Activated CD8-positive, alpha-beta memory T cell treated with anti-CD3 and anti-CD28 coated beads for 1 hour (primary cell): ENCODE data around the gene RAB11FIP5.
"Not testable (repeated sequence)": the region's sequence is repeated elsewhere in the genome, so short reads cannot be mapped to it uniquely, and the experiment has no call there.

Experiments
- DNase-seq, 2 donors: peaks; one replicate each; pipeline ENCODE4 v3.0.0-alpha.2; 2020; ENCODE audit warnings: low read depth in 1 of 2; ENCODE audit errors: extremely low read depth in 1 of 2

Gene RAB11FIP5

DNA sequence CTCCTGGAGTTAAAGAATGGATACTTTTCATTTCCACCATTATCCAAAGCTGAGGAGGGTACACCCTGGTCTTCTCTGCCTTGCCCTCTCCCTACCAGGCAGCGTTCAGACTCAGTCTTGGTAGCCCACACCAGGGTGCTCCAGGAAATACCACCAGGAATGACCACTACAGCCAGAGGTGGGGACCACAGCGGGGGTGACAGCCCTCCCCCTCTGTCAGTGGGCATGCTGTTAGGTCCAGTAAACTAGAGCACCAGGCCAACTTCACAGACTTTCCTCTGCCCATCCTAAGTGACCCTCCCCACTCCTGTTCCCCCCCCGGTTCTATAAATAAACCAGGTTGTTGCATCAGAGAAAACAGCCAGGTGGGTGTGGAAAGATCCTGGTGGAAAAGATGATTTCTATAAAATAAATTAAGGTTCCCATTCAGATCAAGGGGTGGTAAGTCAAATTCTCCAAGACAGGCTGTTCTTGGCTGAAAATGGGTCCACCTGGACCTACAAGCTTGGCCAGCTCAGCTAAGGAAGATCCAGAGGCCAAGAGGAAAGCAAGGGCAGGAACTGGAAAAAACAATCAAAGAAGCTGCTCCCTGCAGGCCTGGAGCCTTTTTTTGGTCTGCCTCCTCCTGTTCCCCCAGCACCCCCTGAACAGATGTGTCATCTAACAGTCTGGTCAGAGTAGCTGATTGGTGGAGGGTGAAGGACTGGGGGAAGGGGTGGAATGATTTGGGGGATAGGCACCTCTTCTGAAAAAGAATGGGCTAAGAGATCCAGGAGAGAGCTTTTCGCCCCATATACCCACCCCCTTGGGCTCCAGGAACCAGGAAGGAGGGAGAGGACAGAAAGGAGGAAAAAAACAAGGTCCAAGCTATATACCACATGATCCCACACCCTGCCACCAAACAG, 2.3 kb downstream of the RAB11FIP5 start:
- DNase-seq = no peak

DNA sequence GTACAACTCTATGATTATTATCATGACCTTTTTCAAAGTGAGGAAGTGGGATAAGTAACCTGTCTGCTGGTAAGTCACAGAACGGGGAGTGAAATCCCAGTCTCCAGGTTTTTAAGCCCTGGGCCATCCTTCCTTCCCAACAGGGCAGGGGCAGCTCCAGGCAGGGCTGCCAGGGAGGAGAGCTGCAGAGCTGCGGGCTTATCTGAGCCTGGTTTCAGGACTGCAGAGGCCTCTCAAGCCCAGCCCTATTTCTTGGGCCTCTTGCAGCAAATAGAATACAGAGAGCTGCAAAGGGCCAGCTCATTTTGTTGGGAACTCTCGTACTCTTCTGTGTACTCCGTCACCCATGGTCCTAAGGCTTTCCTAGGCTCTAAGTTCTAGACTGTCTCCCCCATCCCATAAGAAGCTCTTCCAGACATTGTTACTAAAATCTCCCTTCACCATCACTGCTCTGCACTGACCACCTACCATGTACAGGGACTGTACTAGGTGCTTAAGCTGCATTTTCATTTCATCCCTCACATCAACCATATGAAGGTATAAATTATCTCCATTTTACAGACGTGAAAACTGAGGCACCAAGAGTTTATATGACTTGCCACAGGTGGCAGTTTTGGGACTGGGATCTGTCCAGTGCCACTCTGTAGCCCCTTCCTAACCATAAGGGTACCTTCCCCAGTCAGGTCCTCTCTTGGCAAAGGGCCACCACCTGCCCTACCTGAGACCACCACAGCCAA, 3.1 kb downstream of the RAB11FIP5 start:
- DNase-seq = no peak

DNA sequence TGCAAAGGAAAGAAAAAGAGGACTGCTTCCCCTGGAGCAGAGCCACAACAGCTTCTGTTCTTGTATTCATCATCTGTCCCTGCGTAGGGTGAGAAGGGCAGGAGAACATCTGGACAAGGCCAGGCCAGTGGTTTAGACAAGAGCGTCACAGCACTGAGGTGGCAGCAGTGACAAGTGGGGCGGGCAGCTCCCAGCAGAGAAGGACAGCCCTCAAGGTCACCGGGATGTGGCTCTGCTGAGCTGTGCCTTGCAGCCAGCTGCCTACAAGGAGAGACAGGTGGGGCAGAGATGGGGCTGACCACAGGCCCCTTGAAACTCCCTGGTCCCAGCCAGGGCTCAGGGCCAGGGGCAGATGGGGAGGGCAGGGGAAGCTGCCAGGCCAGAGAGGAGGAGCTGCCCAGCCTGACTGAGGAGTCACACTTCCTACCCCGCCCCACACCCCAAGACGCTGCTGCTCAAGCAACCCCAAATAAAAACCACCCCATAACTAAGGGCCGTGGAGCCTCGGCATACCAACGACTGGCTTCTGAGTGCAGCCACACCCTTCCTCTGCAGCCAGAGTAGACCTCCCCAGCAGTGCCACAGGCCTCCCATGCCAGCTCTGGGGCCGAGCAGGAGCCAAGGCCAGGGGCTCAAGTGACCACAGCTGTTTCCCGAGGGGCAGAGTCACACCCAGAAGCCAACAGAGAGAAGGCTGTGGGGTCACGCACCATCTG, 5.4 kb downstream of the RAB11FIP5 start:
- DNase-seq = no peak

DNA sequence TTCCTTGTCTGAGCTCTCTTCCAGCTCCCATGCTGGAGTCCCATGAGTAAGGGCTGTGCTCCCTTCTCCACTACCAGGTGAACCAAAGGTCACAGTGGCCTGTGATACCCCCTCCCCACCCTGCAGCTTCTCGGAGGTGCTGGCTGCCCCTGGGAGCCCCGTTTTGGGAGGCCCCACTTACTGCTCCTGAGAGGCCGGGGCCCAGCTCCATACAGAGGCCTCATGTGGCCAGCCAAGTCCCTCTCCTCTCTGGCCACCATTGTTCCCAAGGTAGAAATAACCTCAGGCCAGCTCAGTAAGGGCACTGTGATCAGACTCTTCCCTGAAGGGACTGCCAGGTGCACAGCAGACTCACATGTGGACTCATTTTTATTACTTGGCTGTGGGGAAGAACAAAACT, 6.0 kb downstream of the RAB11FIP5 start:
- no peak for DNase-seq

DNA sequence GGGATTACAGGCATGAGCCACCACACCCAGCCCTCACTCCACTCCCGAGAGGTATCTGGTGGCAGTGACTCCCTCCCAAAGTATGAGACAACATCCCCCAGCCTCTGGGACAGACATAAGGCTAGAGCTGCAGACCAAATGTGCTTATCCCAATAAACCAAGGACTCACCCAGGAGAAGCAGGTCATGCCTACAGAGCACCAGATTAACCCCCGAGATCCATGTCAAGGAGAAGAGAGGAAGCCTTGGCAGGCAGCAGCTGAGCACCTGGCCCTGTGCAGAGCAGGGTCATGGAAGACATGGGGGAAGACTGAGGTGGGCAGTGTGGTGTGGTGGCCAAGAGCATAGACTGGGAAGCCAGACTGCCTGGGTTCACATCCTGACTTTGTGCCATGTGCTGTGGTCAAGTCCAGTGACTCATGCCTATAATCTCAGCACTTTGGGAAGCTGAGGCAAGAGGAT, 7.2 kb downstream of the RAB11FIP5 start:
- no peak for DNase-seq

DNA sequence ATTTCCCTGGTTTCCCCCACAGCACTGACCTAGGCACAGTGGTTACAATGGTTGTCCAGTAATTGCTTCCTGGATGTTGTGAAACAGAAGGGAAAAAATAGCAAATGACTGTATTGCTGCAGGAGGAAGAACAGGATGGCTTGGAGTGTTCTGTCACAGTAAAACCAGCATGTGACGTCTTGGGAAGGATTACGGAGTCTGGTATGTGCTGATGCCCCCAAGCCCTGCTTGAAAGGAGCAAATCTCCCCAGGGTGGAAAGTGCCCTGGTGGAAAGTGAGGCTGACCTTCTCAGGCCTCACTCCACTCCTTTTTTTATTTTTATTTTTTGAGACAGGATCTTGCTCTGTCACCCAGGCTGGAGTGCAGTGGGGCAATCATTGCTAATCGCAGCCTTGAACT, 7.8 kb downstream of the RAB11FIP5 start:
- DNase-seq = no peak

DNA sequence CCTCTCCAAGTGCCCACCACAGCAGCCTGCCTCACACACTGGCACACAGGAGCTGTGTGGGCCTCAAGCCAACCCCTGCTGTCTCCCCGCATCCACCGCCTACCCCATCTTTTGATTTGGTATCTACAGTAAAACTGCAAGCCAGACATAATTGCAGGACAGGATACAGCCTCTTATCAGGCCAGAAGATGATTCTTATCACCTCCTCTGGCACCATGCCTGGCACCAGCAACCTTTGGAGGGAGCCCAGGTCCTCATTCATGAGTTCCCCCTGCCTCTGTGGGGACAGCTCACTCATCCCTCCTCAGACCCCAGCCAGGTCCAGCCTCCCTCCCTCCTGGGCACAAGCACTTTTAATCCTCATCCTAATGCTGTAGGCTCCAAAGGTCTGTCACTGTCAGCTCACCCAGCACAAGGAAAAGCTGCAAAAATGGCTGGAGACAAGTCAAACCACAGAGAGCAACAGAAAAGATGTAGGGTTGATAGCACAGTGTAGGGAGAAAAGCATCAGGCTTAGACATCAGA, 9.7 kb downstream of the RAB11FIP5 start:
- DNase-seq = no peak

DNA sequence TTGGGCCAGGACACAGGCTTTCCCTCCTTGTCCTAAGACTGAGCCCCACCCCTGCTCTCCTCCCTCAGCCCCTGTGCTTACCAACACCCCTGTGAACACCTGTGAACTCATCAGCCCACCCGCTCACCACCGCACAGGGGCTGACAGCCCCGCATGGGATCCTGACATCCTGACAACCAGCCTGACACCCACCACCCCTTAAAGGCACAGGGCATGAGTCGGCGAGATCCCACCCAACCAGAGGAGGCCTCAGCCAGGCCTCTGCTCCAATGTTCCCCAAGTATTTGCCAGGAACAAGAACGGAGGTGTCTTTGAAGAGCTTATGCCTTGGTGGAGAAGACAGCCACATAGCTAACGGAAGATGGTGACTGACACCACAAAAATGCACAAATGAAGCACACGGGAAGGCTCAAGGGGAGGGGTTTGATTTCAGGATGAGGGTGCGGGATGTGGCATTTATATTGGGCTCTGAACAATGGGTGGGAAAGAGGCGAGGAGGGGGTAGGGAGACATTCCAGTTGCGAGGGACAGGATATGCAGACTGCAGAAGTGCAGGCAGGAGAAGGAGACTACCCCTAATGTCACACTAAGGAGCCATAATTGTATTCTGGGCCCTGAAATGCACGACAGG, 11.0 kb downstream of the RAB11FIP5 start:
- DNase-seq = no peak

DNA sequence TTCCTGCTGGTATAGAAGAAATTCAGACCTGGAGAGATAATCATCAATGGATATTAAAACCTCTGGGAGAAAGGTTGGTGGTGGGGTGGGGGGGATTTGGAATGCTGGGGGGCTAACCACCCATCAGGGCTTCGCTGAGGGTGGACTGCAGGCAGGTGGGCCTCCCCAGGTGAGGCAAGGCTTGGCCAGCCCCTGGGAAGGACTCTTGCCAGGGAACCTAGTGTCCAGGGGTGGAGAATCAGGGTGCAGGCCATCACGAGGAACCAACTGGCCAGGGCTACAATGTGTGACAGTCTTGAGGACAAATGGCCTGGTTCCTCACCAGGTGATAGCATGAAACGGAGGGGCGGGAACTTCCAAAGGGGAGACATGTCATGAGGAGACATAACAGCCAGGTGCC, 11.8 kb downstream of the RAB11FIP5 start:
- no peak for DNase-seq

DNA sequence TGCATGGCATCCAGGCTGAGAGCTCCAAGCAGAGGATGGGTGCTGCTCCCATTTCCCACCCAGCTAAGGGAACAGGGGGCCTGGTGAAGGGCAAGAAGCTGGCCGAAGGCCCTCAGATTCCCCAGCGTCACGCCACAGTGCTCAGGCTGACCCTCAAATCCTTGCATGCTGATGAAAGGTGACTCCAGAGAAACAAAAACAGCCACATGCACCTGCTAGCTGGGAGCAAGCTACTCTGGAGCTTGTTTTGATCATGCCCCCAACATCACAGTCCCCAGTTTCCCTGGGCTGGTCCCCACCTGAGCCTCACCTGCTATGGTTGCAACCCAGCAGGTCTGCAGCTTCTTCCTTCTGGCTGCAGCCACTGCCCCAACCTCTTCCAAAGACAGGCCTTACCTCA, 13.3 kb downstream of the RAB11FIP5 start:
- DNase-seq = no peak

DNA sequence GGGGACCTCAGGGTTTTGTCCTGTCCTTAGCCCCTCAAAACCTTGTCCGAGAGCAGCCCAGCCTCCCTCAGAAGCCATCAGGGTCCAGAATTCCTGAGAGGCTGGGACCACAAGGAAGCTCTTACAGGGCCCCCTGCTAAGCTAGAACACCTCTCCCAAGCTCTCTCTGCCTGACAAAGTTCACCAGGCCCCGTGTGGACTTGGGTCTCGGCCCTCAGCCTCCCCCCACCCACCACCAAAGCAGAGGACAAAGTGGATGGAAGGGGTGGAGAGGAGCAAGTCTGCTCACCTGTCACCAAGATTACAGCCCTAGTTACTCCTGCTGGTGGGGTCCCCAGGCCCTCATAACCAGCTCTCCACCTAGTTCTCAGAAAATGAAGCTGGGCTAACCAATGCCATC, 16.8 kb downstream of the RAB11FIP5 start:
- DNase-seq = no peak

DNA sequence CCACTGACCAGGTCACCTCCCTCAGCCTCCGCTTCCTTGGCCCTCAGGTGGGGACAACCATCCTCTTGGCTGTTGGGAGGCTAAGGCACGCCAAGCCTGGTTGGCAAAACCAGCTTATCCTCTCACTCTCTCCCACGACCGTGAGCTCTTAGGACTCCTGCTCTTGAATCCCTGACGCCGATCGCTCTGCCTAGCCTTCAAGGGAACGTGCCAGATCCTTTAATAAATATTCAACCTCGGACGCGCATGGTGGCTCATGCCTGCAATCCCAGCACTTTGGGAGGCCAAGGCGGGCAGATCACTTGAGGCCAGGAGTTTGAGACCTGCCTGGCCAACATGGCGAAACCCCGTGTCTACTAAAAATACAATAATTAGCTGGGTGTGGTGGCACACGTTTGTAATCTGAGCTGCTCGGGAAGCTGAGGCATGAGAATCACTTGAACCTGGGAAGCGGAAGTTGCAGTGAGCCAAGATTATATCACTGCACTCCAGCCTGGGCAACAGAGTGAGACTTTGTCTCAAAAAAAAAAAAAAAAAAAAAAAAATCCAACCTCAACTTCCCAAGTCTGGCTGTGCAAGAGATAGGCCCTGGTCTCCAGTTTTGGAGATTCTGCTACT, 19.0 kb downstream of the RAB11FIP5 start:
- not testable (repeated sequence) for DNase-seq

DNA sequence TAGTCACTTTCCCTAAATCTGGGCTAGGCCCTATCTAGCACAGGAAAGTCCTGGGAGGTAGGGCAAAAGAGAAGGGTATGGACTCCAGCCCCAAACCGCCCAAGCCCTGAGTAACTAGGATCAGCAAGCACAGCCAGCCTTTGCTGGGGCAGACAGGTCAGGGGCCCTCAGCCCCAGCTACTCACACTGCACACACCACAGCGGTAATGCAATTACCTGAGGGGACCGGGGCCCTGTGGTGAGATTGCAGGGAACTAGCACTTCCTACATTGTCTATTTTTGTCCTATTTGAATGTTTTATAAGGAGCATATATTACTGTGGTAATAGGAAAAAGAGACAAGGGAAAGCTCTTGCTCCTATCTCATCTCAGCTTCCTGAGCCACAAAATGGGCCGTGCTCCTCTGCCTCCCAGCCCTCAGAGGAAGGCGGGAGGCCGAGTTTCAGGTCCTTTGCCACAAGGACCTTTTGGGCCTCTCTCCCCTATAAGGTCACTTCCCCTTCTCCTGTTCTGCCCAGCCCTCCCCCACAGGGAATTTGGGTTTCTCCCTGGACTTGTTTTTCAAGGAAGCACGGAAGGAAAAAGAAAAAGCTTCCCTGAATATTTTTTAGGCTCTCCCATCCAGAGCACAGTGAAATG, 20.5 kb downstream of the RAB11FIP5 start:
- no peak for DNase-seq

DNA sequence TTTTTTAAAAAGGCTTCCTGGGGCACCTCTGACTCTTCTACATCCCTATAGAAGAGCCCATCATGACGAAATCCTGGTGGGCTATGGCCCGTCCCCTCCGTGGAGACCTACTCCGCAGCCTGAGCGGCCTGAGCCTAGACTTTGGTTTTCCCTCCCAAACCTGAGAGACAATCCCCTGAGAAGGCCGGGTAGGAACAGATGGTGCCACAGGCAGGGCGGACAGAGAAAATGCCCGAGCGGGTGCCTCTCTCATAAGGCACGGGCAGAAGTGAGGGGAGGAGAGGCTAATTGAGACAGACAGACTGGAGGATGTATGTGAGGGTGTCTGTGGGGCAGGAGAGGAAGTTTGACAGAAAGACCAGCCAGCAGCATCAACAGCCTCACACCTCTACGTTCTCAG, 21.1 kb downstream of the RAB11FIP5 start:
- DNase-seq = no peak

DNA sequence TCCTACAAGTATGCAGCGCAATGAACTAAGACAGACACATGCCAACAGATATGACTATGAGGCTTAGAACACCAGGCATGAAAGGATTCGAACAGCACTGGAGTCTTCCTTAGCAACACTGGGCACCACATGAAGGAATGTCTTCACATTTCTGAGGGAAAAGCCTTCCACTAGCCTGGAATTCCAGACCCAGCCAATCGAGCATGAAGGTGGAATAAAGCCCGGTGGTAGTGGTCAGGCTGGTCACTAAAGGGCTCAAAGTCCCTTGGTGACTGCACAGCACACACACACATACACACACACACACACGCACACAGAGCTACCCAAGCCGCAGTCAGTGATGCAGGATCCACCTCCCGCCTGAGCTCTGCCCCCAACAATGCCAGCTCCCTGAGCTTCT, 21.6 kb downstream of the RAB11FIP5 start:
- DNase-seq = no peak

DNA sequence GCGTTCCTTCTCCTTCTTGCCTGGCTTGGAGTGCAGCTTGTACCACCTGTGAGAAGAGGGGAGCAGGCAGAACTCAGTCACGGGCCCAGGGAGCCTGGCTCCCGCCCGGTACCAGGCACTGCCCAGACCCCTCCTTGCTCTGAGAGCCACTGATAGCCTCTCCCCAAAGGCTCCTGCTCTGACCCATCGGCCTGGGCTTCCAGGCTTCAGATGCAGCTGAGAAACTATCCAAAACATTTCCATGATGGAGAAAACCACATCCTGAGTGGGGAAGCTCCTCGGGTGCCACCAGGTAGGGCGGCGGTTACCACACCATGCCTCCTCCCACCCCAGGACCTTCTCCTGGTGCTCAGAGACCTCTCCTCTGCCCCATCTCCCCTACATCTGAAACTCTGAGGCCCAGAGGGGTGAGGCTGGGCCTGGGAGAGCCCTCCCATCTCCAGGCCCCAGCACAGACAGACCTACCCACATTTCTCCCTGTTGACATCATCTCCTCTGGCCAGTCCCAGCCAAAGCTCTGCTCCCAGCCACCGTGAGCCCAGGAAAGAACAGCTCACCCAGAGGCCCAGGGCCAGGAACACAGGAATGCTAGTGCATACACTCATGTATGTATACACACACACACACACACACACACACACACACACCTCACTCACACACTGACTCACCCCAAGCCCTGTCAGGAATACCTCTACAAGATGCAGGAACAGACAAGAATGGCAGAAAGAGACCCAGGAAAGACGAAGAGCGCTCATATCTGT, 23.3 kb downstream of the RAB11FIP5 start:
- DNase-seq = no peak

DNA sequence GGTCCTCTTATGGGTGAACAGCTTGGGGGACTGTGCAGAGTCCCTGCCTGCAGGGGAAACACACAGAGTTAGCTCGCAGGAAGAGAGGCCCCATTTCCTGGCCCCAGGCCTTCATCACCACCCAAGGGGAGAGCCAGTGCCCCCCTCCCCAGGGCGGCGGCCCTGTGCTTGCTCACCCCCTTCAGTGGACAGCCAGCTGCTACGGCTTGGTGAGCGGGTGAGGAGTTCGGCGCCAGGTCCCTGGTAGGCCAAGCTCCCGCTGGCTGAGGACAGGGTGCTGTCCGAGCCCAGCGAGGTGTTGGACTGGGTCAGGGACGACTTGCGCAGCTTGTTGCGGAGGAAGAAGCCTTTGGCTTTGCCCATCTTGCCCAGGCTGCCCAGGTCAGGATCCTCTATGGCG, 24.0 kb downstream of the RAB11FIP5 start:
- DNase-seq = no peak

DNA sequence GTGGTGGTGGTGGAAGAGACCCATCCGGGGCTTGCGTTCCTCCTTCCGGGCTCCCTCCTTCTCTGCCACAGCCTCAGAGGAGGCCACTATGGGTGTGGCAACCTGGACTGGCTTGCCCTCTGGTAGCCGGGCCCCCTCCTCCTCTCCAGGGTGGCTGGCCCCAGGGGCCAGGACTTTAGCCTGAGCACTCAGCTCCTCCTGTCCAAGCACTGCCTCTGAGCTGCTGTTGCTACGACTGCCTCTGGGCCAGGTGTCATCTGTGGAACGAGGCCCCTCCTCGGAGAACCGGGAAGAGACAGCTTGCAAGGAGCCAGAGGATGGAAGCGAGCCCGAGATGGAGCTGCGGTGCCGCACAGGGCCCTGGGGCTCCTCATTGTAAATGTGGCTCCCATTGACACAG, 24.5 kb downstream of the RAB11FIP5 start:
- DNase-seq = no peak

DNA sequence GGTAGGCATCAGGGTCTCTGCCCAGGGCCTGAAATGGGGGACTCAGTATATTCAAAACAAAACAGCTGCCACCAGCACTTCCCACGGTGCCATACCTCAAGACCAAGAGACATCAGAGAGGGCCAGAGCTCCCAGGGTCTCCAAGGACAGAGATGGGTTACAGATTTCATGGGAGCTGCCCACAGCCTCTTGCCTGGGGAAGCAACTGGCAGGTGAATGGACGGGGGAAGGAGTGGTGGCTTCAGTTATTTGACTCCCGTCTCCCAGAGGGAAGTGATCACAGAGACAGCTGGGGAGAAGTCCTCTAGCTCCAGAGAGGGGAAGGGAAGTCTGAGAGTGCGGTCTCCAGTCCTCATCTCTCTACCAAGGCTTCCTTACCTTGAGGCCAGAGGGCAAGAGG, 25.4 kb downstream of the RAB11FIP5 start:
- no peak for DNase-seq
